B cell (primary cell): Measurements from ENCODE around the gene ABTB2. TPM values are rescaled to one million over a fixed set of nuclear protein-coding genes. Genes with fewer than 3 reads are reported as not detected.

Experiments used
- ATAC-seq: fragments of 200-7000 bp; cut with Tn5 transposase; one replicate; pipeline ENCODE4 v1.10.0; 2021; ENCODE audit warnings: low read depth, mild to moderate bottlenecking, moderate number of reproducible peaks, moderate library complexity
- CTCF ChIA-PET: fragments of 350-600 bp; sonication (Branson Sonifier 250); formaldehyde crosslinking; loops from one replicate; lab custom pipeline; 2021; ENCODE audit warnings: antibody characterized with exemption, inconsistent platforms; lab: Charles Lee
- POLR2A ChIA-PET: fragments of 350-600 bp; sonication (Branson Sonifier 250); formaldehyde crosslinking; loops from one replicate; lab custom pipeline; 2021; ENCODE audit warnings: antibody characterized with exemption; lab: Charles Lee
- DNase-seq: peaks from one replicate; pipeline ENCODE4 v3.0.0; 2013
- H2AFZ ChIP-seq: 2 replicates; pipeline ENCODE4 v1.6.1; 2012; ENCODE audit warnings: mild to moderate bottlenecking, low read depth, low read length; ENCODE audit not compliant: insufficient read depth, poor library complexity, severe bottlenecking
- H3K27ac ChIP-seq, 2 donors: 1 replicate in 1 of 2; 2 replicates in 1 of 2; pipeline ENCODE4 v1.5.1; 2012 to 2013; ENCODE audit warnings: low read length in 2 of 2, mild to moderate bottlenecking in 2 of 2, moderate library complexity in 1 of 2
- H3K27me3 ChIP-seq, 4 experiments: fragments of 200-600 bp in 1 of 4; sonication (generic) in 1 of 4; replicated peaks in 1 of 4; 1 replicate in 2 of 4; 2 replicates in 2 of 4; pipeline versions ENCODE4 v1.6.1 to v1.7.0; 2013 to 2016; ENCODE audit warnings: low read length in 3 of 4, mild to moderate bottlenecking in 2 of 4, mixed read lengths in 1 of 4, moderate library complexity in 1 of 4; ENCODE audit not compliant: insufficient read depth in 4 of 4, control insufficient read depth in 3 of 4; ENCODE audit errors: control extremely low read depth in 1 of 4
- H3K36me3 ChIP-seq, 2 experiments: replicated peaks in 1 of 2; 1 replicate in 1 of 2; 2 replicates in 1 of 2; pipeline versions ENCODE4 v1.6.1 to v1.7.1; 2013; ENCODE audit warnings: low read length in 1 of 2; ENCODE audit not compliant: insufficient read depth in 2 of 2, control insufficient read depth in 1 of 2; ENCODE audit errors: control extremely low read depth in 1 of 2, extremely low read depth in 1 of 2
- H3K4me1 ChIP-seq, 2 donors: fragments of 200-600 bp in 1 of 2; sonication (generic) in 1 of 2; 1 replicate in 1 of 2; 2 replicates in 1 of 2; pipeline versions ENCODE4 v1.5.1 to v1.6.1; 2013 to 2017; ENCODE audit warnings: low read length in 2 of 2; ENCODE audit not compliant: control insufficient read depth in 2 of 2, insufficient read depth in 2 of 2
- H3K4me2 ChIP-seq: replicated peaks from 2 replicates; pipeline ENCODE3; 2012; ENCODE audit warnings: mild to moderate bottlenecking, low read depth, low read length; ENCODE audit not compliant: poor library complexity, severe bottlenecking
- H3K4me3 ChIP-seq, 5 experiments: fragments of 200-600 bp in 1 of 5; sonication (generic) in 1 of 5; 1 replicate in 3 of 5; 2 replicates in 2 of 5; pipeline versions ENCODE4 v1.5.1 to v1.7.0; 2011 to 2016; ENCODE audit warnings: low read length in 4 of 5, mild to moderate bottlenecking in 4 of 5, low read depth in 2 of 5, control low read depth in 1 of 5, moderate library complexity in 1 of 5; ENCODE audit not compliant: insufficient read depth in 1 of 5; ENCODE audit errors: control extremely low read depth in 1 of 5, extremely low read depth in 1 of 5
- H3K79me2 ChIP-seq: fragments of 200-600 bp; sonication (generic); one replicate; pipeline ENCODE4 v1.6.0; 2016; ENCODE audit warnings: low read length; ENCODE audit not compliant: control insufficient read depth, insufficient read depth
- H3K9ac ChIP-seq: fragments of 200-600 bp; sonication (generic); 2 replicates; pipeline ENCODE4 v1.6.1; 2017; ENCODE audit warnings: mild to moderate bottlenecking, low read length, moderate library complexity
- H3K9me3 ChIP-seq, 3 donors: one replicate each; pipeline versions ENCODE4 v1.6.1 to v1.7.1; 2013; ENCODE audit warnings: low read length in 2 of 3; ENCODE audit not compliant: control insufficient read depth in 2 of 3, insufficient read depth in 1 of 3; ENCODE audit errors: control extremely low read depth in 1 of 3
- H4K20me1 ChIP-seq: 2 replicates; pipeline ENCODE4 v1.6.0; 2012; ENCODE audit warnings: mild to moderate bottlenecking, low read length; ENCODE audit not compliant: insufficient read depth, control insufficient read depth, poor library complexity, severe bottlenecking
- H3K27ac Mint-ChIP-seq: one replicate; pipeline ENCODE4 v1.8.0; 2021; ENCODE audit warnings: mixed read lengths
- H3K27me3 Mint-ChIP-seq: one replicate; pipeline ENCODE4 v1.8.0; 2021; ENCODE audit warnings: mixed read lengths
- H3K4me1 Mint-ChIP-seq: one replicate; pipeline ENCODE4 v1.8.0; 2021; ENCODE audit warnings: mixed read lengths
- H3K4me3 Mint-ChIP-seq: one replicate; pipeline ENCODE4 v1.8.0; 2021; ENCODE audit warnings: mixed read lengths
- H3K9me3 Mint-ChIP-seq: one replicate; pipeline ENCODE4 v1.8.0; 2022; ENCODE audit warnings: mixed read lengths; ENCODE audit not compliant: insufficient read depth
- EZH2 ChIP-seq: IDR thresholded peaks from 2 replicates; pipeline ENCODE4 v1.6.1; 2012; ENCODE audit warnings: borderline replicate concordance, low read depth, mild to moderate bottlenecking, moderate library complexity, low read length; ENCODE audit not compliant: insufficient read depth, poor library complexity, severe bottlenecking
- WGBS: methylation state at CpG from one replicate; pipeline ENCODE4 v1.1.5; 2013; ENCODE audit warnings: missing lambda C conversion rate; ENCODE audit not compliant: insufficient coverage; 5-methylcytosine and 5-hydroxymethylcytosine counted together
- intact Hi-C: fragments of 100-400 bp; cut with micrococcal nuclease; formaldehyde crosslinking; loops from one replicate; pipeline ENCODE4 v1.10.0; 2022
- polyA plus RNA-seq: library from polyadenylated mRNA; depleted of rRNA; stranded (reverse); fragments of >200 nt; gene quantifications from 2 replicates; pipeline ENCODE4 v1.2.3, GENCODE V29; 2012
- total RNA-seq, 2 donors: library from RNA; stranded (reverse); fragments of 120-200 nt in 1 of 2; gene quantifications; 1 replicate in 1 of 2; 2 replicates in 1 of 2; pipeline versions ENCODE4 v1.2.3 to v1.2.4, GENCODE V29; 2013 to 2022
- TF ChIP-seq, protein P1 (sequence below): fragments of 200-600 bp; IDR thresholded peaks from one replicate; pipeline ENCODE4 v1.8.0; 2022; ENCODE audit warnings: antibody characterized with exemption, mild to moderate bottlenecking

ABTB2 gene
- total and polyA plus RNA-seq, 2 donors (not counting 1 experiment from before 2014, with no cell fraction given), result 0.30 to 5.9 TPM

- H3K27ac Mint-ChIP-seq, result no peak overlapping the region
- Histone ChIP-seq H3K9ac (no peak overlapping the region), H3K4me1 (no peaks in the 10 kb centered on the region), H3K27me3 (no peaks in the 10 kb centered on the region), H3K79me2 (no peaks in the 10 kb centered on the region), H3K4me2 (no peak overlapping the region), H2AFZ (no peak overlapping the region), H3K27ac (no peak overlapping the region), H4K20me1 (no peaks in the 10 kb centered on the region), H3K9me3 (no peaks in the 10 kb centered on the region), H3K36me3 (no peaks in the 10 kb centered on the region), H3K4me3 (no peak overlapping the region)
- POLR2A ChIA-PET, result no interaction called here
- no peaks in the 10 kb centered on the region for H3K27me3 Mint-ChIP-seq
- CTCF ChIA-PET, result interaction anchor here (5.8 kb wide), 1 partner anchor 171 kb away, joined by 21 read pairs; no protein-coding TSS in a partner anchor
- TF ChIP-seq EZH2, result no peak
- TF ChIP-seq, protein P1, sequence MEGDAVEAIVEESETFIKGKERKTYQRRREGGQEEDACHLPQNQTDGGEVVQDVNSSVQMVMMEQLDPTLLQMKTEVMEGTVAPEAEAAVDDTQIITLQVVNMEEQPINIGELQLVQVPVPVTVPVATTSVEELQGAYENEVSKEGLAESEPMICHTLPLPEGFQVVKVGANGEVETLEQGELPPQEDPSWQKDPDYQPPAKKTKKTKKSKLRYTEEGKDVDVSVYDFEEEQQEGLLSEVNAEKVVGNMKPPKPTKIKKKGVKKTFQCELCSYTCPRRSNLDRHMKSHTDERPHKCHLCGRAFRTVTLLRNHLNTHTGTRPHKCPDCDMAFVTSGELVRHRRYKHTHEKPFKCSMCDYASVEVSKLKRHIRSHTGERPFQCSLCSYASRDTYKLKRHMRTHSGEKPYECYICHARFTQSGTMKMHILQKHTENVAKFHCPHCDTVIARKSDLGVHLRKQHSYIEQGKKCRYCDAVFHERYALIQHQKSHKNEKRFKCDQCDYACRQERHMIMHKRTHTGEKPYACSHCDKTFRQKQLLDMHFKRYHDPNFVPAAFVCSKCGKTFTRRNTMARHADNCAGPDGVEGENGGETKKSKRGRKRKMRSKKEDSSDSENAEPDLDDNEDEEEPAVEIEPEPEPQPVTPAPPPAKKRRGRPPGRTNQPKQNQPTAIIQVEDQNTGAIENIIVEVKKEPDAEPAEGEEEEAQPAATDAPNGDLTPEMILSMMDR, result no peak
- 73% methylated on average over 7 of the region's 8 CpGs for WGBS
- no peaks in the 10 kb centered on the region for H3K9me3 Mint-ChIP-seq
- no peak overlapping the region for H3K4me3 Mint-ChIP-seq
- no peak for ATAC-seq
- DNase-seq, result no peak
- H3K4me1 Mint-ChIP-seq, result no peaks in the 10 kb centered on the region
- intact Hi-C loops, result no loop called here
These were observed 12.9 kb downstream of the ABTB2 start for GRCh38 chr11:34344768-34345539.

DNA sequence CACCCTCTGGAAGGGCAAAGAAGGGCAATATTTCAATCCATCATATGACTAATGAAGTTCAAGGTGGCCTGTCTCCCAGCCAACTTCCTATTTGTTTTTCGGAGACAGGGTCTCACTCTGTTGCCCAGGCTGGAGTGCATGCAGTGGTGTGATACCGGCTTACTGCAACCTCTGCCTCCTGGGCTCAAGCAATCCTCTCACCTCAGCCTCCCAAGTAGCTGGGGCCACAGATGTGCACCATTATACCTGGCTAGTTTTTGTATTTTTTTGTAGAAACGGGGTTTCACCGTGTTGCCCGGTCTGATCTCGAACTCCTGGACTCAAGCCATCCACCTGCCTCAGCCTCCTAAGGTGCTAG, 13.4 kb downstream of the ABTB2 start:
- no peaks in the 10 kb centered on the region for H3K27me3 Mint-ChIP-seq
- ATAC-seq (no peak), DNase-seq (no peak)
- ChIA-PET POLR2A (no interaction called here), CTCF (interaction anchor here (5.8 kb wide), 1 partner anchor 170 kb away, joined by 21 read pairs; no protein-coding TSS in a partner anchor)
- H3K9me3 ChIP-seq, result no peaks in the 10 kb centered on the region
- H3K9me3 Mint-ChIP-seq, result no peaks in the 10 kb centered on the region
- TF ChIP-seq EZH2, result no peak
- TF ChIP-seq, protein P1, result no peak
- H3K4me2 ChIP-seq, result no peak overlapping the region
- no peaks in the 10 kb centered on the region for H4K20me1 ChIP-seq
- H3K27ac Mint-ChIP-seq, result no peak overlapping the region
- 100% methylated on average over 2 of the region's 6 CpGs for WGBS
- no peak overlapping the region for H3K4me3 Mint-ChIP-seq
- no peak overlapping the region for H3K4me3 ChIP-seq
- no peaks in the 10 kb centered on the region for H3K27me3 ChIP-seq
- no peak overlapping the region for H3K9ac ChIP-seq
- no peak overlapping the region for H2AFZ ChIP-seq
- intact Hi-C loops, result no loop called here
- no peaks in the 10 kb centered on the region for H3K4me1 Mint-ChIP-seq
- no peaks in the 10 kb centered on the region for H3K79me2 ChIP-seq
- H3K4me1 ChIP-seq, result no peaks in the 10 kb centered on the region
- H3K27ac ChIP-seq, result no peak overlapping the region
- H3K36me3 ChIP-seq, result no peaks in the 10 kb centered on the region
